ENCODE data around the gene C17orf67.

Gene C17orf67

GRCh38 chr17:56804454-56804853, 29.3 kb downstream of the C17orf67 start:
- DNase-seq = no peak

DNA sequence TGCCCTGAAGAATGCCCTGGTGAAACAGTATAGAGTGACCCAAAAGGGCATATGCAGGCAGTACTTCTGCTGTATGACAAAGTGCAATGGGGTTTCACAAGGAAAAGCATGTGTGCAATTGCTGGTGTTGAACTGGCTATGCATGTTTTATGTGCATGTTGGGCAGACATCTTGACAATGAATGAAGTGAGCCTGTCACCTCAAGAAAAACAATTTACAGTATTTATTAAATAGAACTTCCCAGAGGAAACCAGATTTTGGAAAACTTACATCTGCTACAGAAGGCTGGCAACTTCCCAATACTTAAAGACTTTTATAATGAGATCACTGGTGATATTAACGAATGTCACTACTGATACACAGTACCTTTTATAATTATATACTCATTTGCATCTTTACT, 30.6 kb downstream of the C17orf67 start:
- no peak for DNase-seq

DNA sequence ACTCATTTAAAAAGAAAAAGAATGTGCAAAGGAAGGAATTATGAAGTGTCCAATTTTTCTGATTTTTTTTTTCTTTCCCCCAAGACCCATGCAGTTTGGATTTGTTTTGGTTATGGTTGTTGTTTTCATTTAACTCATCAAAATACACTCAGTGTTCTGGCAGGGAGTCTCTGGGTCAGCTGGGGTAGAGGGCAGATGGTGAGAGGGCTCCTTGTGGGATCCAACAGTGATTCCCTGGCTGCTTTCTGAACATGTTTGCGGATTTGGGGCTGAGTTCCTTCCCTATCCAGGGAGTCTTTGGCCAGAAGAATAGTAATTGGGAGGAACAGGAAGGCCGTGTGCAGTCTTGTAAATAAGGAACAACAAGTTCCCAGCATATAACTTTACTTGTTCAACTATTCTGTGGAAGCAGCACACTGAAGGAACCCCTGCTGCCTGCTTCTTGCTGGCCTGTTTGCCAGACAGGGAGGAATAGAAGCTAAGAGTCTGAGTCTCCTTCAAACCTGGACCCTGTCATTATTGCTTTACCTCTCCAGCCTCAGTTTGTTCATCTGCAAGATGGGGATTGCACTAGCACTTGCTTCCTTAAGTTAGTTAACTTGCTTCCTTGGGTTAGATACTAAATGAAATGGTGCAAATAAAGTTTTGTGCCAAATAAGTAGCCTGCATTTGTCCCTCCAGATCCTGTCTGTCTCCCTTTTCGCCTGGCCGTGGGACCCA, 32.1 kb downstream of the C17orf67 start:
- DNase-seq = no peak

- no peak for DNase-seq
Observed at GRCh38 chr17:56798916-56799315, 34.8 kb downstream of the C17orf67 start.

- no peak for DNase-seq
Observed at GRCh38 chr17:56796536-56796935, 37.2 kb downstream of the C17orf67 start.

- no peak for DNase-seq
Observed at GRCh38 chr17:56795221-56795865, 38.4 kb downstream of the C17orf67 start.

GRCh38 chr17:56793957-56794356, 39.8 kb downstream of the C17orf67 start:
- no peak for DNase-seq

DNA sequence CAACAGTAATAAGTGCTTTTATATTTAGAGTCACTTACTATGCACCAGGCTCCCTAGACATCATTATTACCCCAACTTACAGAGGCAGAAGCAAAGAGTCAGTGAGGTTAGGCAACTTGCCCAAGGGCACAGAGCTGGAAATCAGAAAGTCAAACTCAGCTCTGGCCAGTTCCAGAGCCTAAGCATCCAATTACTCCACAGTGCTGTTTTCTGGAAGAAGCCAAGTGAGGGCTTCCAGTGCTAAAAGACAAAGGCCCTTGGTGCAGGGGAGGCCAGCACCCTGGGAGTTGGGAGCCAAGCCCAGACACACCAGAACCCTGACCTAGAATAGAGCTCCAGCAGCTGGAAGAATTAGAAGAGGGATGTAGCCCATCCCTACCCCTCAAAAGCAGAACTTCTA, 40.2 kb downstream of the C17orf67 start:
- DNase-seq = no peak

- DNase-seq = no peak
Observed at GRCh38 chr17:56792267-56792666, 41.5 kb downstream of the C17orf67 start.

- peak; percentile 61 for DNase-seq
Observed at GRCh38 chr17:56786989-56787482, 46.7 kb downstream of the C17orf67 start.

DNA sequence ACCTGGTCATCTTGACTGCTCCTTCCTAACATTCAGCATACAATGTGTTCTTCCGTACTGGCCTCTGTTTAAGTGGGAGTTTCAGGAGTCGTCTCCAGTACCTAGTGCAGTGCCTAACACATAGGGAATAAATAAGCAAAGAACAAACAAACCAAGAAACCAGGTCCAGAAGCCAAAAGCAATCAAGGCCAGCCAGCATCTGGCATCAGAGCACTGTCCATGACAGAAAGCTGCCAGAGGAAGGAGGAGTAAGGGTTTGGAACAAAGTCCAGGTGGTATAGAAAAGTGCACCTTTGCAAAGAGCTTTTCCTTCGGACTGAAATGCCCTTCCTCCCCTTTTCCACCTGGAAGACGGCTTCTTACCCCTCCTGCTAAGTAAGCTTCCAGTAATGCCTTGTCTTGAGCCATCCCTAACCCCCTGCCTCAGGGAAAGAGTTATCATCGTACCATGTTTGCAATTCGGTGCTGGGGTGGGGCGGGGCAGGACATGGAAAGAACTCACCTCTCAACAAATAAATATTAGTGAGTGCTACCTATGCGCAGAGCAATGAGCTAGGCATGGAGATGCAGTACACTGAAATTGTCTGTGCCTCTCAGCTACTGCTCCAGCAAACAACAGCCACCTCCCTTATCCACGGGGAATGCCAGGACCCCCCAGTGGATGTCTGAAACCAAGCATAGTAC, 47.6 kb downstream of the C17orf67 start:
- DNase-seq = no peak

DNA sequence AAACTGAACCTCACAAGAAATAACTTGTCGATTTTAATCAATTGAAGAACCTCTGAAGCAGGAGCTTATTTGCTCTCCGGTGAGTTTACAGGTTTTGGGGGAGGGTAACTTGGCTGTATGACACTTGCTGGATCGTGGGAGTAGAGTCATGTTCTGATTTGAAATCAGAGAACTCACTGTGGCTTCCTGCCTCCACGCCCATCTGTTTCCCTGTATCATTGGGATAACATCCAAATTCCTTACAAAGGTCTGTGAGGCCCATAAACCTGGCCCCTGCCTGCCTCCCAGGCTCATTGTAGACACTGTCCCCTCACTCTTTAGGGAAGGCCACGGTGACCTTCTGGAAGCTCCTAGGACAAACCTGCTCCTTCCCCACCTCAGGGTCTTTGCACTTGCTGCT, 48.3 kb downstream of the C17orf67 start:
- no peak for DNase-seq

DNA sequence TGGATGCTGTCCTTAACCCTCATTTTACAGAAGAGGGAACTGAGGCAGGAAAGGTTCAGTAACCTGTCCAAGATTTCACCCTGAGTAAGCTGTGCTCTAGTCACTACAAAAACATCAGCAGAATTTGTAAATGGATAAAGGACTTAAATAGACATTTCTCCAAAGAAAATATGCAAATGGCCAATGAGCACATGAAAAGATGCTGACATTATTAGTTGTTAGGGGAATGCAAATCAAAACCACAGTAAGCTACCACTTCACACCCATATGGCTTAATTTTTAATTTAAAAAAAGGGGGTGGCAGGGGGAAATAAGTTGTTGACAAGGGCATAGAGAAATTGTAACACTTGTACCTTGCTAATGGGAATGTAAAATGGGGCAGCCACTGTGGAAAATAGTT, 51.4 kb downstream of the C17orf67 start:
- no peak for DNase-seq

DNA sequence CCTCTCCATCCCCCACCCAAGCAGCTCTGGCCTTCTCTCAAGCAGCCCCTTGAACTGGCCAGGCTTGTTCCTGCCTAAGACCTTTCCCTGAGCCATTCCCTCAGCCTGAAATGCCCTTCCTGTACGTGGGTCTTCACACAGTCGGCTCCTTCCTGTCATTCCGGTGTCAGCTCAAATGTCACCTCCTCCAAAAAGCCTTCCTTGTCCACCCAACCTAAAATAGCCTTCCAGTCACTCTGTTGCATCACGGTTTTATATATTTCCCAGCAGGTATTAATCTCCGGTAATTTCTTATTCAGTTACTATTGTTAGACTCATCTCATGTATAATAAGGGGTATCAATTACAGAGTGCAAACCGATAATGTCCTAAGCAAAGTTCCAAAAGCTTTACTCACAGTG, 51.8 kb downstream of the C17orf67 start:
- no peak for DNase-seq

DNA sequence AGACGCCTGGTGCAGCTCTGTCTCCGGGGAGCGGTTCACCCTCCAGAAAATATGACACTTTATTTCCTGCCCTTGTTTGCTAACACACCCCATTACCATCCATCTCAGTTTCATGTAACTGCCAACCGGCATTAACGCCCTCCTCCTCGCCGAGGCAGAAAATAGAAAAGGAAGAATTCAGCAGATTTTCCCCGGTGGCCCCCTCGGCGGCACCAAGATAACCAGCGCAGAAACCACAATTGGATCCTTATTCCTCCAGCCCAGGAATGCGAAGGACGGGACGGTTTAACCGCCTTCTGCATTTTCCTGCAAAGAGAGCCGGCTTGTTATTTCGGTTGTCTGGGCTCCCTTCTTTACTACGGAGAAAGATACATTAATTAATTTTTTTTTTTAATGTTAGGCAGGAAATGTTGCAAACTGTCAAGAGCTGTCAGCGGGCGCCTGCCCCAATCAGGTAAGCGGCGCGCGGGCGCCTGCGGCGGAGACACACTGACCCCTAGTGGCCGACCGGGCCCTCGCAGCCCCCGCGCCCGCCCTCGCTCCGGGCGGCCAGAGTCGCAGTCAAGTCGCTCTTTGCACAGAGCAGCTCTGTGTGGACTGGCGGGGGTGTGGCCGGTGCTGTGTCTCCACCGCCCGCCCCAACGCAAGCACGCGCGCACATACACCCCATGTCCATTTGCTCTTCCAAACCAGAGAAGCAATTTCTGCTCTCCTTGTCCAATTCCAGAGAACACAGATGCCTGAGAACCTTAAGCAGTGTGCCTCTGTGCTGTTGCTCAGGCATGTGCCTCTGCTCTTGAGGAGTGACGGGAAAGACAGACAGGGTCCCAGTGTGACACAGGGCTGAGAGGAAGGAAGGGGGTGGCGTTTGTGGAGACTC, 53.6 kb downstream of the C17orf67 start:
- DNase-seq = peak; percentile 80

GRCh38 chr17:56779322-56779721, 54.4 kb downstream of the C17orf67 start:
- no peak for DNase-seq

GRCh38 chr17:56778898-56779297, 54.8 kb downstream of the C17orf67 start:
- no peak for DNase-seq

DNA sequence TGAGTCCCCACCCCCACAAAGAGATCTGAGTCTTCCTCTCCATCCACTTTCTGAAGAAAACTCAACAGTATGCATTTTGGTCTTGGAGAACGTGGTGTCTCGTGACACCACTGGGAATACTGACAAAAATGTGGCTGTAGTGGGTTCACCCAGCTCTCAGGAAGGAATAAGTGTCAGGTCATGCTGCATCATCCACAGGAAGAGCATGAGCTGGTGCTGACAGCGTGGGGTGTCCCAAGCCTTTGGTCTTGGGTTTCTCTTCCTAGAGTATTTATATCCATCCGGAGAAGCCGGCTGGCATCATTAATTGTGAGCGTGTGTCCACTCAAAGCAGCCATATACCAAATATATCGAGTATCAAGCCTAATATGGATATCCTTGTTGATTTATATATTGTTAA, 55.9 kb downstream of the C17orf67 start:
- DNase-seq = no peak

DNA sequence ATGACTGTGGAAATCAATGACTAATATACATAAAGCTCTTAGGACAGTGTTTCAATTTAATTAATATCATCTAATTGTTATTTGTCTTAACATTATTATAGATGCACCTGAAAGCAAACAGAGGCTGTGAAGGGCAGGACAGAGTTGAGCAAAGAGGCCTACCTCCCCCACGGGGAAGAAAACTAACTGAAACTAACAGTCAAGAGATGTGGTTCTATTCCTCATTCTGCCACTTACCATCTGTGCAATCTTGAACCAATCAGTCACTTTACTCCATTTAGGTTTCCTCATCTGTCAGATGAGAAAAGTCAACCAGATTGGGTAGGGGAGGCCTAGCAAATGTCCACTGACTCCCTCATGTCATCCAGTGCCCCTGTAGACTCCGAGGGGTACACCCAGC, 59.1 kb downstream of the C17orf67 start:
- DNase-seq = no peak

DNA sequence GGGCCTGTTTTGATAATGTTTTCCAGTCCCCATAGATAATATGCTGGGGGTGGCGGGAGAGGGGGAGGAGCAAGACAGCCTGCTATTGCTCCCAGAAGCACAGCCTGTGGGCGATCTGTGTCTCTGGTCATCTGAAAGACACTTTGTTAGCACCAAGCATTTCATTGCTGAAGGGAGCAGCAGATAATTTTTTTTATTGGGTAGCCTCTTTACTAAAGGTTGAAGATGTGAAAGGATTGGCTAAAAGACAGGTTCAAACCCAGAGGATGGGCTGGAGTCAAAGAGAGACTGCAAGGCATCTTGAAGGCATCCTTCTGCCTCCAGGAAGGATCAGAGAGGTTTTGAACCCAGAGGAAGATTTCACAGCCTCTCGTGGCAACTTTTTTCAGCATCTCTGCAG, 60.6 kb downstream of the C17orf67 start:
- DNase-seq = no peak

- no peak for DNase-seq
Observed at GRCh38 chr17:56772442-56772841, 61.3 kb downstream of the C17orf67 start.

DNA sequence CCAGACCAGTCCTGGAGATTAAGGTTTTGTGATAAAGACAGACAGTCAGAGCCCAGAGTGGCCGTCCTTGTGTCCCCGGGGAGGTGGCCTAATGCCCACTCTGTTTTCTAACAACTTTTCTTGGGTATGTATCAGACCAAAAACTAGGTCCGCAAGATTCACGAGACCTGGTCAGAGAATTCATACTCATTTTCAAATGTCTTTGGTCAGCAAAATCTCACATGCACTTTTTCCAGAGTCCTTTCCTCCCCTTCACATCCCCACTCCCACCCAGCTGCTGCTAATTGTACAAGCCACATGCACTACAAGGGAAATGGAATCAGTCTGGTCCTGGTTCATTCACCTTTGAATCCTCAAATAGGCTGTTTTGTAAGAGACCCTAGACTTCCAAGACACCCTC, 61.7 kb downstream of the C17orf67 start:
- DNase-seq = no peak

- no peak for DNase-seq
Observed at GRCh38 chr17:56771563-56771962, 62.2 kb downstream of the C17orf67 start.

Data from stimulated activated naive CD4-positive, alpha-beta T cell treated with Interleukin-2 at 50 U/mL for 16 hours (primary cell).